LNCAP (cell line): ENCODE results near the gene INTS1.

Experiments
- TF ChIP-seq, protein P1 (sequence below): fragments of 450-650 bp; IDR thresholded peaks from 2 replicates; pipeline ENCODE4 v1.5.1; 2017; ENCODE audit warnings: mild to moderate bottlenecking

Gene INTS1

DNA sequence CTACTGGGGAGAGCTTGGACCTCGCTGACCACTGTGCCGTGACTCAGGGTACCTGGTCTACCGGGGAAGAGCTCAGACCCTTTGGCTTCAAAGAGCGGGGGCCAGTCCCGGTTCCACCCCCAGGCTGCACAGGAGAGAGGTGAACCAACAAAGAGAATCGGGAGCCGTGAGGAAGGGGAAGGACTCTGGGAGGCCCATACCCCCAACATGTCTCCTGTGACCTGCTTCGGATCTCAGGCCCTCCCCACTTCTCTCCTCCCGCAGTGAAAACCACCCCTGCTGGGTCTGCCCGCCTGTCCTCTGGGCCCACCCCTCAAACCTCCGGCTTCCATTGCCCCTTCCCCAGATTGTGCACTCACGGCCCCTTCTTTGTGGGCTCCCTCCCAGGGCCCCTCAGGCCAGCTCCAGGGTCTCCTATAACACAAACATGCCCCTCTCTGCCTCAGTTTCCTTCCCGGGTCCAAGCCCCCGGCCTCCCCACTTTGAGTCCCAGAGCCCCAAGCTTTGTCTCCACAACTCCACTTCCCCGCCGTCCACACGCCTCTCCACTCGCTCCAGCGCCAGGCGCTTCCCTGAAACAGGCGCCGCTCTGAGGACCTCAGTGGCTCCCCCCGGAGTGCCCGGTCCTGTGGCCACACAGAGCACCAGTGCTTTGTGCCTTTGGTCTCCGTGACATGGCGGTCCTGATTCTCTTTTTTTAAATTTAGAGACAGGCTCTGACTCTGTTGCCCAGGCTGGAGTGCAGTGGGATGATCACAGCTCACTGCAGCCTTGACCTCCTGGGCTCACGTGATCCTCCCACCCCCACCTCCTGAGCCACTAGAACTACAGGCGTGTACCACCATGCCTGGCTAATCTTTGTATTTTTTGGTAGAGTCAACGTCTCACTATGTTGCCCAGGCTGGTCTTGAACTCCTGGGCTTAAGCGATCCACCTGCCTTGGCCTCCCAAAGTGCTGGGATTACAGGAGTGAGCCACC, 7.5 kb upstream of the INTS1 start:
- TF ChIP-seq, protein P1, sequence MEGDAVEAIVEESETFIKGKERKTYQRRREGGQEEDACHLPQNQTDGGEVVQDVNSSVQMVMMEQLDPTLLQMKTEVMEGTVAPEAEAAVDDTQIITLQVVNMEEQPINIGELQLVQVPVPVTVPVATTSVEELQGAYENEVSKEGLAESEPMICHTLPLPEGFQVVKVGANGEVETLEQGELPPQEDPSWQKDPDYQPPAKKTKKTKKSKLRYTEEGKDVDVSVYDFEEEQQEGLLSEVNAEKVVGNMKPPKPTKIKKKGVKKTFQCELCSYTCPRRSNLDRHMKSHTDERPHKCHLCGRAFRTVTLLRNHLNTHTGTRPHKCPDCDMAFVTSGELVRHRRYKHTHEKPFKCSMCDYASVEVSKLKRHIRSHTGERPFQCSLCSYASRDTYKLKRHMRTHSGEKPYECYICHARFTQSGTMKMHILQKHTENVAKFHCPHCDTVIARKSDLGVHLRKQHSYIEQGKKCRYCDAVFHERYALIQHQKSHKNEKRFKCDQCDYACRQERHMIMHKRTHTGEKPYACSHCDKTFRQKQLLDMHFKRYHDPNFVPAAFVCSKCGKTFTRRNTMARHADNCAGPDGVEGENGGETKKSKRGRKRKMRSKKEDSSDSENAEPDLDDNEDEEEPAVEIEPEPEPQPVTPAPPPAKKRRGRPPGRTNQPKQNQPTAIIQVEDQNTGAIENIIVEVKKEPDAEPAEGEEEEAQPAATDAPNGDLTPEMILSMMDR = no peak

DNA sequence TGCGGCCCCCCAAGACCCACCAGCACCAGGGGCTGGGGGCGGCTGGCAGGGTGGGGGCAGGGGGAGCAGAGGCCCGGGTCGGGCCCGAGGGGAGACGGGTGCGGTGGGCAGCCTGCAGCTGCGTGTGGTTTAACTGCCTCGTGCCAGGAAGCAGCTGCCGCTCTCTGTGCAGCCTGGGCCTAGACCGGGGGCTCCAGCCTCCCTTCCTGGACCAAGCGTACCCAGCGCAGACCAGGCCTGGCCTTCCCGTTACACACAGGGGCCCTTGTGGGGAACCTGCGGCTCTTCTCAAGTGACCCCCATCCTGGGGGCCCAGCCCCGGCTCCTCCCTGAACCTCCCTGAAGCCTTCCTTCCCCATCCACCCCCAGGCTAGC, 6.6 kb upstream of the INTS1 start:
- TF ChIP-seq, protein P1 = no peak

DNA sequence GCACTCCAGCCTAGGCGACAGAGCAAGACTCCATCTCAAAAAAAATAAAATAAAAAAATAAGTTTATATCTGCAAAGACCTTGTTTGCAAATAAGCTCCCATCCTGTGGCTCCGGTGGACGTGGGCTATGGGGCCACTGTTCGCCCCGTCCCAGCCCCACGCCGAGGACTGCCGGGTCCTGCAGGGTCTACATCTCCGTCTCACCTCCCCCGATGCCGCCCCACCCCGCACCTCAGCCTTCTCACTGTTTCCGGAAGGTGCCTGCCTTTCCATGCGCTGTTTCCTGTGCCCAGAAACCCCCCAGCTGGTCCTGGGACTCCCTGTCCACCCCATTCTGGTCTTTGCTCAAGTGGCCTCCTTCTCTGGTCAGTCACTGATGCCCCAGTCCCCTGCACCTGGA, 5.0 kb upstream of the INTS1 start:
- TF ChIP-seq, protein P1 = no peak

DNA sequence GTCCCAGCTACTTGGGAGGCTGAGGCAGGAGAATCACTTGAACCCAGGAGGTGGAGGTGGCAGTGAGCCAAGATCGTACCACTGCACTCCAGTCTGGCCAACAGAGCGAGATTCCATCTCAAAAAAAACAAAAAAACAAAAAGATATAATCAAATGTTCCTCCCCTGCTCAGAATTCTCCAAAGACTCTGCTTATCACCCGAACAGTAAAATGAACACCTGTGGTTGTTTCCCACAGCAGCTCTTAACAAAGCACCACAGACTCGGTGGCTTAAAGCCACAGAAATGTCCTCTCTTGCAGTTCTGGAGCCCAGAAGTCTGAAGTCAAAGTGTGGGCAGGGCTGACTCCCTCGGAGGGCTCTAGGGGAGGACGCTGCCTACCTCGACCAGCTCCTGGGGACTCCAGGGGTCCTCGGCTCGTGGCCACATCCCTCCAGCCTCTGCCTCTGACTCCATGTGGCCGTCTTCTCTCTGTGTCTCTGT, 4.1 kb upstream of the INTS1 start:
- TF ChIP-seq, protein P1 = no peak

DNA sequence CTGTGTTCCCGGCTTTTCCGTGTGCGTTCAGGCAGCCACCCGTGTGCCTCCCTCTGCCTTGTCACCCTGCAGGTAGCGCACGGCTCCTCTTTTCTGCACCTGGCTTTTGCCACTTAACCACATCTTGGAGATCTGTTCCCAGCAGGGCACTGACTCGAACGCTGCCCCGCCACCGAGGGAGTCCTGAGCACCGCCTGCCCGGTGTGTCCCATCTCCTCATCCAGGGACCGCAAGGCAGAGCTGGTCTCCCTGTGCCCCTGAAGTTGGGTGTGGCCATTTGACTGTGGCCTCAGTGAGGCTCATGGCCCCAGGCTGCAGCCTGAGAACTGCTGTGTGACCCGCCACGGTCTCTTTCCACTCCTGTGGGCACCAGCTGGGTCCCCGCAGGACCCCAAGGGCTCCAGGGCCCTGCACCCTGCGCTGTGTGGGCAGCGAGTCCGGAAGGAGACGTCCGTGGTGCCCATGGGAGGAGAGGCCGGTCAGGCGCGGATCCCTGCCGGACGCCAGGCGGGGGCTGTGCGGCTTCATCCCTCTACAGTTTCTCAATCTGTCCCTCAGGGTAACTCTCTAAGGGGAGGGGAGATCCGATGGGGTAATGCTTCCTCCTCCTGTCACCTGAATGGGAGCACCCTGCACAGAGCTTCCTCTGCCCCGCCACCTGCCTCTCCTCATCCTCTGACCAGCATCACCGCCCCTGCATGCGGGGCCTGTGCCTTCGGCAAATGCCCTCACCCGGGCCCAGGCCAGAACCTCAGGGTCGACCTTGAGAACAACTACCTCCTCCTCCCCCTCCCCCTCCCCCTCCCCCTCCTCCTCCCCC, 1.8 kb upstream of the INTS1 start:
- TF ChIP-seq, protein P1 = no peak

DNA sequence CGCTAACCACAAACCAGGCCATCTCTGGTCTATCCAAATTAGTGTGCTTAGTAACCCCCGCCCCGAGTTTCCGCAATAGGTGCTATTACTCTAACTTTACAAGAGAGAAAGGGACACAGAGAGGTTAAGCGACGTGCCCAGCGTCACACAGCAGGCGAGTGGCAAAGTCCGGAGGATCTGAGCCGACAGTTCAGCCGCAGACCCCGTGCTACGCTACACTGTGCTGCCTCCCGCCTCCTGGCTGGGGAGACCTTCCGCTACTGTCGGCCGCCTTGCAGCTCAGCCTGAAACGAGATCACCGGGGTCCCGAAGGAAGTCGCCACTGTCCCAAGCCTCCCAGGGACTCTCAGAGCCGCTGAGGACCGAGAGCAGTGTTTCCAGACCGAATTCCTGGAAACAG, 799 bp downstream of the INTS1 start:
- TF ChIP-seq, protein P1 = no peak

DNA sequence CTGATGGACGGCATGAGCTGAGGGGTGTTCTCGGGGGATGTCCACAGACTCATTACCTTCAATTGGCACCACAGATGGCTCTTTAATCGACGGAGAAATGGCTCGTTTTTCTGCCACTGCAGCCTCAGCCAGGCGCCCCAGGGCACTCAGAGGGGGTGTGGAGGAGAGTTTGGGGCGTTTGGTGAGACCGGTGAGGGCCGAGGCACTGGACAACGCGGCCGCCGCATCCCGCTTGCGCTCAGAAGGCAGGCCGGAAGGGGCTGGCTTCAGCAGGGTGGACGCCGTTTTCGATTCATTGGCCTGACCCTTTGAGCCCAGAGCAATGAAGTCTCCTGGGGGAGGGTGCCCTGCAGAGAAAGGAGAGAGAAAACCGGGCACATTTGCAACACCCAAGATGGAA, 1.3 kb downstream of the INTS1 start:
- TF ChIP-seq, protein P1 = no peak
